H54 (cell line): ENCODE measurements around the gene RTP5.
A peak's percentile ranks its signal among the peaks of the same experiment; 100 is the strongest.

Experiments used
- DNase-seq: peaks from one replicate; pipeline ENCODE4 v3.0.0; 2011; ENCODE audit warnings: low spot score, mixed read lengths; ENCODE audit not compliant: insufficient read length
- FAIRE-seq: peaks from 3 replicates; lab custom pipeline; 2011; peaks lifted over from hg19 to GRCh38; lab: Jason Lieb, UNC
- POLR2A ChIP-seq: IDR thresholded peaks from 2 replicates; pipeline ENCODE4 v1.6.1; 2011; ENCODE audit warnings: low read depth, mild to moderate bottlenecking, low read length

The RTP5 gene

DNA sequence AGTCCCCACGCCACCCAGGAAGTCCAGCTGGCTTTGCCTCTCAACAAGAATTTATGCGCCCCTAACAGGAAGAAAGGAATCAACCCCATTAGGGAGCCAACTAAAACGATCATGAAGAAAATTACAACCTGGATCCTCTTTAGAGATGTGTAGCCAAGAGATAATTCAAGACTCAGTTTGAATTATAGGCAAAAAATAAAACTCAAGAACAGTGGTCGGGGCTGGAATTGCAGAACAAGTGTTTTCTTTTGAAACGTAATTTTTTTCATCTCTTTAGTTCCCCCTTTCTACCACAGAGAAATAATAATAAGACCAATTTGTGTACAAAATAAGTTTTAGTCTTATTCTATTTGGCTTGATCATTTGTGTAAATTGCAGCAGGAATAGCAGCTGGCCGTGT, 33.2 kb upstream of the RTP5 start:
- no peak for FAIRE-seq
- DNase-seq, result no peak
- TF ChIP-seq POLR2A, result no peak

DNA sequence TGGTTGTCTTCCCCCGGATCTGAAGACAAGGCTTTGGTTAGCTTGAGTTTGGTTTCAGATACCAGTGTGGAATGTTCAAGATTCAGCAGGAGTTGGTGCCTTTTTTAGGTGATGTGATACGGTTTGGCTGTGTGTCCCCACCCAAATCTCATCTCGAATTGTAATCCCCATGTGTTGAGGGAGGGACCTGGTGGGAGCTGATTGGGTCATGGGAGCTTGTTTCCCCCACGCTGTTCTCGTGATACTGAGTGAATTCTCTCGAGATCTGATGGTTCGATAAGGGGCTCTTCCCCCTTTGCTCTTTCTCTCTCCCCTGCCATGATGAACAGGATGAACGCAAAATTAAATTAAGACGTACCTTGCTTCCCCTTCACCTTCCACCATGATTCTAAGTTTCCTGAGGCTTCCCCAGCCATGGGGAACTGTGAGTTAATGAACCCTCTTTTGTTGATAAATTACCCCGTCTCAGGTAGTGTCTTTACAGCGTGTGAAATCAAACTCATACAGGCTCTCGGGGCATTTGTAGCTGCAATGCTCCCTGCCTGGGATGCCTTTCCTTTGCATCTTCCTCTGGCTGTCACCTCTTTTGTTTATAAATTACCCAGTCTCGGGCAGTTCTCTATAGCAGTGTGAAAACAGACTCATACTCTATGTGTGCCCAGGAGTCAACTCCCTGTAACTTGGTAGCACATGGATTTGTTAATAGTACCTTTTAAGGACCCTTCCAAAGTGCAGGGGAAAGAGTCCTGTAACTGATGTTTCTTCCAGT, 32.1 kb upstream of the RTP5 start:
- TF ChIP-seq POLR2A, result no peak
- FAIRE-seq (no peak), DNase-seq (no peak)

DNA sequence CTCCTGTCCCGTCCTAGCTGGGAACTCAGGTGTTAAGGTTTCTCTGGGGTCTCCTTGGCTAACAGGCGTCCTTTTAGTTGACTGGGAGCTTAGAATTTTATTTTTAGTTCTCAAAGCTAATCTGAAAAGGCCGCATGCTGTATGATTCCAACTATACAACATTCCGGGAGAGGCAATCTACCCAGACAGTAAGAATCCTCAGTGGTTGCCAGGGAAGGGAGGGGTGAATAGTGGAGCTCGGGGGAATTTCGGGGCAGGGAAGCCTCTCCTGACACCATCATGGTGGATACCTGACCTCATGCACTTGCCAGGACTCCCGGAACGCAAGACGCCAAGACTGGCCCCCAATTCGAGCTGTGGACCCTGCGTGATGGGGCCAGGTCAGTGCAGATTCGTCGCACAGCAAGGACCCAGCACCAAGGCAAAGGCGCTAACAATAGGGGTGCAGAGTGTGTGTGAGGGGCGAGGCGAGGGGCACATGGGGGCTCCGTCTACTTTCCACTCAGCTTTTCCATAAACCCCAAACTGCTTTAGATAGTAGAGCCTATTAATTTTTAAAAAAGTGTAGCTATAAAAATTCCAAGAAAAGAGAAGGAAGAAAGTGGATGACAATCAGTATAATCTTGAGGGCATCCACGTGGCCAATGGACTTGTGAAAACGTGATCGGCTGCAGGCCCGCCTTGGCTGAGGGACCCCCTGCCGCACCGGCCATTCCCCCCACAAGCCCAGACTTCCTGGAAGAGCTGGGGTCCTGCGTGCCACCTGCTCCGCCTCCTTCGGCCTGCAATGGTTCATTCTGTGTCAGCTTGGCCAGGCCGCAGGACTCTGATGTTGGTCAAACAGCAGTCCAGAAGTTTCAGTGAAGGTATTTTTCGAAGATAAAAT, 28.1 kb upstream of the RTP5 start:
- no peak for TF ChIP-seq POLR2A
- no peak for FAIRE-seq
- no peak for DNase-seq

DNA sequence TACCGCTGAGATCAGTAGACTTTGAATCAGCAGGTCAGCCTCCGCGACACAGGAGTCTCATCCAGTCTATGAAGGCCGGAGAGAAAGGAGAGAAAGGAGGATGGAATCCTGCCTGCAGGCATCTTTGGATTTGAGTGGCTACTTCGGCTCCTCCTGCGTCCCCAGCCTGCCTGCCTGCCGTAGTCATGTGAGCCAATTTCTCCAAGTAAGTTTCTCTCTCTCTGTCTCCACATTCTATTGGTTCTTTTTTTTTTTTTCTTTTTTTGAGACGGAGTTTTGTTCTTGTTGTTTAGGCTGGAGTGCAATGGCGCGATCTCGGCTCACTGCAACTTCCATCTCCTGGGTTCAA, 27.5 kb upstream of the RTP5 start:
- FAIRE-seq, result no peak
- no peak for DNase-seq

DNA sequence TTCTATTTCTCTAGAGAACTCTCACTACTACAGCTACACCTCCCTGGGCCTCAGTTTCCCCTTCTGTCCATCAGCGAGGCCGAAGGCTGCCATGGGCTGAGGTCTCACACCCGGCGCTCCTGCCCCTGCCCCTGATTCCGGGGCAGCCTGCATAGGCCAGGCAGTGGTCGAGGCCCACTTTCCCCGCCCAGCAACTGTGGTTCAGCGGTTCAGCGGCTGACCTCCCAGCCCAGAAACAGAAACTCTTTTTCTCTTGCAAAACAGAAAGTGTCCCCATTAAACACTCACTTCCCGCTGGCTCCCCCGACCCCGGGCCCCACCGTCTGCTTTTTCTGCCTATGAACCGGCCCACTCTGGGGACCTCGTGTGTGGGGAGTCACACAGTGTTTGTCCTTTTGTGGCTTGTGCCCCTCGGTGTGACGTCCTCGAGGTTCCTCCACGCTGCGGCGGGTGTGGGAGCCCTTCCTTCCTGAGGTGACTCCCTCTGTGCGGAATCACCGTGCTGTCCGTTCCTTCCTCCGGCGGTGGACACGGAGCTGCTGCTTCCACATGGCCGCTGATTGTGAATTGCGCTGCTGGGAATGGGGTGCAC, 26.8 kb upstream of the RTP5 start:
- no peak for FAIRE-seq
- no peak for TF ChIP-seq POLR2A
- no peak for DNase-seq

More for the DNA sequence above, 27.5 kb upstream of the RTP5 start:
- TF ChIP-seq POLR2A, result no peak

DNA sequence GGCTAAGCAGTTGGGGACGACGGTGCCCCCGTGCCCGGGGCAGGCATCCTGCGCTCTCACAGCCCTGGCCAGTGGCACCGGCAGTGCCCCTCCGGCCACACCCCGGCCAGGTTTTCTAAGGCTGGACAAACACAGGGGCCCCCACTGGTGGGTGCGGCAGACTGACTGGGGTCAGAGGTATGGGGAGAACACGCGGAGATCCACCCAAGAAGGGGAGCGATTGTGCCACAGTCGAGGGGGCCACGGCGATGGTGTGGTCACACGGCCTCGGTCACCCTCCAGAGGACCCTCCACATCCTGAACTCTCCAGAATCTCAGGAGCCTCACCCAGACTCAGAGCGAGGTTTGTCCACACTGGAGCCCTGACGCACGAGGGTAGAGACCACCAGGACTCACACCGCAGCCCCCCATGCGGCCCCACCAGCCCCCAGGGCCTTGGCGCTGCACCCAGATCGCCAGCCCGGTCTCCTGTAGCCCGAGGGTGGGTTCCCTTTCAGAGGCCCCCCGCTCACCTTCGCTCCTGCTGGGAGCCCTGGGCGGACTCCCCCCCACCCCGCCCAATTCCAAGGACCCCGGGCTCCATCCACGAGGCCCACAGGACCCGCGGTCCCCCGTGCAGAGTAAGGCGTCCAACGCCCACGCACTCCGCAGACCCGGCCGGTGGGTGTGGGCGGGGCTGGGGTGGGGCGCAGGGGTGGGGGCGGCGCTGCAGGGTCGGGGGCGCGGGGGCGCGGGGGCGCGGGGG, 26.0 kb upstream of the RTP5 start:
- FAIRE-seq (no peak), DNase-seq (no peak)
- no peak for TF ChIP-seq POLR2A

DNA sequence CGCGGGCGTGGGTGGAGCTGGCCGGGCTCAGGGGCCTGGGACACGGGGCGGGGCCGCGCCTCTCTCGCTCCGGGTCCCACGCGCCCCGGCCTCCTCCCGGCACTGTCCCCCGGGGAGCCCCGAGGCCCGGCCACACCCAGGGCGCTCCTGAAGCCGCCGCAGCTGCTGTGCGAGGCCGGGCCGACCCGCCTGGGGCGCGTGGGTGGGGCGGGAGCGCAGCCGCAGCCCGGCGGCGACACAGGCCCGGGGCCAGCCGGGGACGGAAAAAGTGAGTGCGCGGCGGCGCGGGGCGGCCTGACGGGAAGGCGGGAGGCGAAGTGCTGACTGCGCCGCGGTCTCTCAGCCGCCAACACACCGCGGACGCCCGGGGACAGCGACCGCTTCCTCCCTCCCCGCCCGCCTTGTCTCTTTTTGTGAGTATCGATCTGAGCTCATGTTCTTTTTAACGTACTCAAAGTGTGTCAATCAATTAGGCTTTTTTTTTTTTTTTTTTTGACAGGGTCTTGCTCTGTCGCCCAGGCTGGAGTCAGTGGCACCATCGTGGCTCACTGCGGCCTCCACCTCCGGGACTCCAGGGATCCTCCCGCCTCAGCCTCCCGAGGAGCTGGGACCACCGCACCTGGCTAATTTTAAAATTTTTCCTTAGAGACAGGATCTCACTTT, 25.3 kb upstream of the RTP5 start:
- DNase-seq (no peak), FAIRE-seq (no peak)
- TF ChIP-seq POLR2A, result peak; percentile 35

DNA sequence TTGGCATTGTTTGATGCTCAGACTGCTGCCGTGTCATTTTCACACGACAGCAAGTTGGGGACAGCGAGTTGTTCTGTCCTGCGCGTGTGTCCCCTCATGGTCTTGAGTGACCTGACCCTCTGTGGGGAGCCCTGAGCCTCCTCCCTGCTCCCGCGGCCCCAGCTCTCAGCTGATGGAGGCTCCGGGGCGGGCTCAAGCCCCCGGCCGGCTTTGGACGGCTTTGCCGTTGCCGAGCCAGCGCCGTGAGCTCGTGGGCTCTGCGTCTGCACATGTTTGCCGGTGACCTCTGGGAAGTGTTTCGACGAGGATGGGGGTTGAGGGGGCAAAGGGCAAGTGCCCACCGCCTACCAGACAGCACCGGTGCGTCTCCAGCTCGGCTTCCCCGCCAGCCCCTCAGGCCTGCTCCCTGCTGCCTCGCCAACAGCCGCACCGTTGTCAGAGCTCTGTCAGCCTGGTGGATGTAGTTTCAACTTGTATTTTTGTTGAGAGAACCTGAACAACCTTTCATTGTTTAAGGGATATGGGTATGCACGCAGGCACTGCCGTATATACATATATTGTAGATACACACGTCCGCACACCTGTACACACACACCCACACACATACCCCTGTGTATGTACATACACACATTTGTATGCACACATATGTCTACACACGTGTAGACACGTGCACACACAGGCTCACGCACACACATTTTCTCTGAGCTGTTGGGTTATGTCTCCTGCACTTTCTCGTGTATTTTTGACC, 24.5 kb upstream of the RTP5 start:
- FAIRE-seq (no peak), DNase-seq (no peak)
- TF ChIP-seq POLR2A, result no peak

DNA sequence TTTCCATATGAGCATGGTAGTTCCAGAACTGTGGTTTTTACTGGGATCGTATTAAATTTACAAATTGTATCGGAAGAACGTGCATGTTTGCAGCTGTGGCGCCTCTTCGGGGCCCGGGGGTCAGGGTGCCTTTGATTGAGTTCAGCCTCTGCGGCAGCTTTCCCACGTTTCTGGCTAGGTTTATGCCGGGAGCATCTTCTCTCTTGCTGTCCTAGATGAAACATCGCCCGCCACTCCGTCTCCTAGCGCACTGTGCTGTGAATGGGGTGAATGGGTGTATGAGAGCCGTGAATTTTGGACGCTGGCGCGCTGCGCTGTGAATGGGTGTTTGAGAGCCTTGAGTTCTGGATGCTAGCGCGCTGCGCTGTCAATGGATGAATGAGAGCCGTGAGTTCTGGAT, 23.1 kb upstream of the RTP5 start:
- no peak for FAIRE-seq
- TF ChIP-seq POLR2A, result no peak

DNA sequence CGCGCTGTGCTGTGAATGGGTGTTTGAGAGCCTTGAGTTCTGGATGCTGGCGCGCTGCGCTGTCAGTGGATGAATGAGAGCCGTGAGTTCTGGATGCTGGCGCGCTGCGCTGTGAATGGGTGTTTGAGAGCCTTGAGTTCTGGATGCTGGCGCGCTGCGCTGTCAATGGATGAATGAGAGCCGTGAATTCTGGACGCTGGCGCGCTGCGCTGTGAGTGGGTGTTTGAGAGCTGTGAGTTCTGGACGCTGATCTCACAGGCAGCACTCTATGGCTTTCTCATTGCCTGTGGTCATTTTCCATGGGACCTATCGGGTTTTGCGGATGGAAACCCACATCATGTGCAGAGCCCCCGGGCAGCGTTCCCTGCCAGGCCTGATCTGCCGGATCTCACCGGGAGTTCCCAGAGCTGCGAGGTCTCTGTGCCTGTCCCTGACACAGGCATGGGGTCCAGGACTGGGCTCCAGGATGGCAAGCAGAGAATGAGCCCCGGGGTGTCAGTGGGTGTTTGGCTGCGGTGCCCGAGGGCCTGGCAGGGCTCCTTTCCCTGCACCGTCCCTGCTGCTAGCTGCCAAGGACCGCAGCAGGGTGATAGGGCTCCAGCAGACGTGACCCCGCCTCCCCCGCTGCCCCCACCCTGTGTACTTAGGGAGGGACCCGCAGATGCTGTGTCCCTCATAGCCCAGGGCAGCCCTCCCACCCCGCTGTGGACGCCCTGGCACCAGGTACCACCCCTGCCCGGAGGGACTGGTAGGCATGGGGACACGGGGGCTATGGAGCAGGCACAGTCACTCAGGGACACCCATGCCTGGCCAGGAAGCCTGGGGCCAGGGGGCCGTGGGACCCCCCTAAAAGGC, 20.5 kb upstream of the RTP5 start:
- DNase-seq (no peak), FAIRE-seq (no peak)
- TF ChIP-seq POLR2A, result no peak

More for the DNA sequence above, 23.1 kb upstream of the RTP5 start:
- no peak for DNase-seq

DNA sequence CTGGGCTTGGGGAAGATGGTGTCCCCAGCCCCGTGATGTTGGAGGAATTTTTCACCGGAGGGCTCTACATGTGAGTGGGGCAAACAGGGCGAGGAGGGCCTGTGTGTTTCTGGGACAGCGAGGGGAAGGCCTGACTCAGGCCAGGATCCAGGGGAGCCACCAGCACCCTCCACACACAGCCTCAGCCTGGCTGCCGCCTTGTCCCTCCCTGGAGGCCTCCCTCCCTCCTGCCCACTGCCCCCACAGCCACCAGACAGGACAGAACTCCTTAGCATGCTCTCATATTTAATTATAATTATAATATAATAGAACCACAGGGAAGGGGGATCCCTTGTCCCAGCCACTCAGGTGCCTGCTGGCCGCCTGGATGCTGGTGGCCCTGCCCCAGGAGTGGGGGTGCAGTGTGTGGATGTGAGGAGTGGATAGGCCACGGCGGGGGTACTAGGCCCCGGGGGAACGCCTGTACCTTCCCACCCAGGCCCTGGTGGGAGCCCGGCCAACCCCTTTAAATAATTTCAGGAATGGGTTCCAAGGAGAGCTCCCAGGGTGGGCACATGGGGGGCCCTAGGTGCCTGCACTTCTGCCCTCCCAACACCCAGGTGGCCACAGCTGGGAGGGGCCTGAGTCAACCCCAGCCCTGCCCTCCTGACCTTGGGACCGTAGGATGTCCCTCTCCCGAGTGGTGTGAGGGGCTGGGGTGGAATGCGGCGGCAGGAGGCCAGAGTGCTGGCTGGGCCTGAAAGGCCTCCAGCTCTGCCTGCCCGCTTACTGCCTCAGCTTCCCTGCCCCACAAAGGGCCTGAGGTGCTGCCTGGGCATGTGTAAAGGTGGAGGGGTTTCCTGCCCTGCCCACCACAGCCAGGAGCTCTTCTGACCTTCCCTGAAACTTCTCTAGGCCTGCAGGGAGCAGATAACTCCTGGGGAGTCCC, 19.6 kb upstream of the RTP5 start:
- FAIRE-seq (no peak), DNase-seq (no peak)
- no peak for TF ChIP-seq POLR2A
